Nucleus accumbens (tissue), 56 donors: ENCODE measurements around the gene SOX13.

ENCODE experiments used
- DNase-seq, 56 donors: peaks; one replicate each; lab custom pipeline; 2025; lab: John Stamatoyannopoulos, UW

The SOX13 gene

DNA sequence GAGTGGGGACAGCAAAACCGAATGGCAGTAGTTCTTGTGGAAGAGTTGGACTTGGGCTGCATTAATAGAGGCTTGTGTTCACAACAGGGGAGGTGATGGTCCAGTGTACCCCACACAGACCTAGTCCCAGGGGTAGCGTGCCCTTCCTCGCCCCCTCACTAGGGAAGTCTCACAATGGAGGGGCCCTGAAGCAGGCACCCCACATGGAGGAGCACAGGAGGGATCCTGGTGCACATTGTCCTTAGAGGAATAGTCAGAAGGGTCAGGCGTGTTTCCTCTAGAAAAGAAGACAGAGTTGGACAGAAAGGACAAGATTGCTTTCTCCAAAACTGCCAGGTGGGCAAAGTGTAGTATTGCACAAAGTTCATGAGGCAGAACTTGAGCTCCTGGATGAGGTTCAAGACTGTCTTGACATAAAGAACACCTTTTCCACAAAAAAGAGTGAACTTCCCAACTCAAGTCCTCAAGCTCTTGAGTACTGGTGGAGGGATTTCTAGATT lies 55.6 kb downstream of the SOX13 start:
- DNase-seq: no peak

DNA sequence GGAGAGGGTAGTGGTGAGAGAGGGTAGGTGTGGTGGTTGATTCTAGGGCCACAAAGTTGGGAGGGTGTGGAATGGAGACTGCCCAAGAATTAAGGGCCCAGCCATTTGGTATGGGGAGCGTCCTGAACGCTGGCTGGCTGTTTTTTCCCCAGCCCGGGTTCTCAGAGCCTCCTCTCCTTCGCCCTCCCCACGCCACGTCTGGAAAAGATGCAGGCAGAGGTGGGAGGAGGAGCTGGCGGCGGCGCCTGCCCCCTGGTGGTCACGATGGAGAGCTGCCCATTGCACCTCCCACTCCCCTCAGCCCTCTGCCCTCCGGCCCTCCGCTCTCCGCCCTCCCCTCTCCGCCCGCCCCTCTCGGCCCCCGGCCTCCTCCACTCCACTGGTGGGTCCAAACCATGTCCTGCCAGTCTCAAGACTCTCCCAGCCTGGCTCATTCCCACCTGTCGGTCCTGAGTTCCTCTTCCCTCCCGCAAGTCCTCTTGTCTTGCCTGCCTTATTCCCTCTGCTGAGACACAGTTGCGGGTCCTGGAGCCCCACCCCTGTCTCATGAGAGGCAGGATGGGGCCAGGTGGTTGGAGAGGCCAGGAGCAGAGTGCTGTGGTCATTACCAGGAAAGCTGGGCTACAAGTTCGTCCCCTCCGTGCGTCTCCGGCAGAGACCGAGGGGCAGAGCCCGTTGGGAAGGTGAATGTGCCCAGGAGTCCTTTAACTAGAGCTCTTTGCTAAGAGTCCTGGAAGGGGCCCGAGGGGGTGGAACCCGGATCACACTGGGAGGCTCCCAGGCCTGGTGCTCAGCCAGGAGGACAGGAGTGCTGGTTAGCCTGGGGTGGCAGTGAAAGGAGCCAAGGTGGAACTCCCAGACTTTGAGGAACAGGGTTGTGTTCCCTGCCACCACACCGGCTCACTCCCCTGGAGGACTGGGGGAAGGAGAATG lies 56.3 kb downstream of the SOX13 start:
- DNase-seq: peak in 47 of 56 donors; percentile 7 to 71 (median 45)

DNA sequence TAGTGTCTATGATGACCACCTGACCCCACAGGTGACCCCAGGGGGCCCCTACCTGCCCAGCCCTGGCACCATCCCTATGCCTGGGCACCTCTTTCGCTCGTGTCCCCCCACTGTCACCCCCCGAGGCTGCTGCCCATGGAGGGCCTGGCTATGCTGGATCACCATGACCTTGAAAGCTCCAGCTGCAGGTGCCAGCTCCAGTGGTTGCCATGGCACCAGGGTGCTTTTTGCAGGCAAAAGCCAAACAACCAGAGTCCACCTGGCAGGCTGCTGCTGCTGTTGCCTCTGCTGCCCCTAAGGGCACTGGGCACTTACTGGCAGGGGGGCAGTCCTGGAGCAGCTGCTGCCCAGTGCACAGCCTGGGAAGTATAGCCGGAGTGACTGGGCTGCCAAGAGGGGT lies 57.3 kb downstream of the SOX13 start:
- DNase-seq: peak in 4 of 56 donors; percentile 14 to 25 (median 20)

DNA sequence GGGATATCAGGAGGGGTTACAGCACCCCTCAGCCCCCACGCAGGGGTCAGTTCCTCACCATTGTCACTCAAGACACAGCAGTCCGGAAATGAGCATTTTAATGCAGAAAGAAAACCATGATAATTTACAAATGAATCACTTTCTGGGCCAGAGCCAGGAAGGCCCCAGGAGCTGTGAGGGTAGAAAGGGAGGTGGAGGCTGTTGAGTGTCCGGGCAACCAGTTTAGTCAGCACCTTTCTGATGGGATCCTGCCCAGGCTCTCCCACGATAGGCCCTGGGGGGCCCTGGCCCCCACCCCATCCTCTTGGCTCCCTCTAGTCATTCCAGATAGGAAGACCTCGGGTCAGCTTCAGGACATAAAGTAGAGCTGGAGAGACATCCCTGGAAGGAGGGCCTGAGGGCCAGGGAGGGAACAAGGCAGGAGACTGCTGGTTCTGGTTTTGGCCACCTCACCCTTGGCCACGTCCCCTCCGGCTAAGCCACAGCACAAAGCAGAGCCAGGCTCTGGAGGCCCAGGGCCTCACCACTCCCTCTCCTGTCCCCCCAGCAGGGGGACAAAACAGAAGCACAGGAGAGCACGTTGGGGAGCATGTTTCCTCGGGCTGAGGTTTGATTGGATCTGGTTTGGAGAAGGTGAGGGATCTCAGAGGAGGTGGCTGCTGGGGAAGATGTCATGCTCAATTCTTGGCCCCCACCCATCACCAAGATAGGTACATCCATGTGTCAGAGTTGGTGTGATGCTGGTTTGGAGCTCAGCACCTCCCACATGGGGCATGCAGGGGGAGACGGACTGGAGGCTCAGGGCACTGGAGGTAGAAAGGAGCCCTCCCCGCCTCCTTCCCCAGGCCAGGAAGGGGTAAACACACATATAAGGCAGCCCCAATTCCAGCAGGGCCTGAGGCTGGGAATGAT lies 58.3 kb downstream of the SOX13 start:
- DNase-seq: no peak

DNA sequence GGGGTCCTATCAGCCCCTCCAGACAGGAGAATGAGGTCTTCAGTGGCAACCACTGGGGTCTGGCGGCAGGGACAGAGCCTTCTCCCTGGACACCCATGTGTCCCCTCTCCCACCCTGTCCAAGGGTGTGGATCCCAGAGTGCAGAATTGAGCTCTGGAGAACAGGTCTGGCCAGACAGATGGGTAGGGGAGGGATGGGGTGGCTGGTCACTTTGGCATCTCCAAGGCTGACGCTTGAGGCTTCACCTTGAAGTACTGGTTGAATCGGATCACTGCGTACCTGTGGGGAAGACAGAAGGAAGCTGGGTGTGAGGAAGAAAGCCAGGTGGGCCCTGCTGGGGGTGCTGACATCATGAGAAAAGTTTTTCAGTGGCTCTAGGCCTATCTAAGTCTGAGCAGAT lies 59.1 kb downstream of the SOX13 start:
- DNase-seq: no peak

DNA sequence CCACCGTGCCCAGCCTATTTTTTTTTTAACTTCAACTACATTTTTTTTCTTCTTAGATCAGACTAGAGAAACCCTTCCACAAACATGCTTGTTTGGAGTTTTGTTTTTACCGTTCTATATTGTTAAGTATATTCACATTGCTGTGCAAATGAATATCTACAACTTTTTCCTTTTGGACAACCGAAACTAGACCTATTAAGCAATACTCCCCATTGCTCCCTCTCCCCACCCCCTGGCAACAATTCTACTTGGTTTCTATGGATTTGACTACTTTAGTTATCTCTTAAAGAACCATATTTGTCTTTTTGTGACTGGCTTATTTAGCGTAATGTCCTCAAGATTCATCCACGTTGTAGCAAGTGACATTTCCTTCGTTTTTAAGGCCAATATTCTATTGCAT lies 59.8 kb downstream of the SOX13 start:
- no peak for DNase-seq

DNA sequence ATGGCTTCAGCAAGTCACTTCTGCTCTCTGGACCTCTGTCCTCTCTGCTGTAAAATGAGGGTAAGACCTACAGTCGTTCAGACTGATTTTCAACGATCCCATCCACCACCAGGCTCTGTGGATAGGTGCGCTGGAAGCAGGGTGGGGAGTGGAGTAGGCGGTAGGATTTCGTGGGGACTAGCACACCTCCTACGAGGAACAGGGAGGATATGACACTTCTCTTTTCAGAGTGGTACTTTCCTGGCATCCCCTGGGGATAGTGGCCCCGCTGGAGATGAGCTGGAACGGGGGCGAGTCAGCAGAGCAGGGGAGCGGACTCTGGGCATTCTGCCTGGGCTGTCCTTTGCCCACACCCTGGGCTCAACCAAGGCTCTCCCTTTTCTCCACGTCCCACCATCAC lies 61.2 kb downstream of the SOX13 start:
- peak in 3 of 56 donors; percentile 10 to 15 (median 10) for DNase-seq

DNA sequence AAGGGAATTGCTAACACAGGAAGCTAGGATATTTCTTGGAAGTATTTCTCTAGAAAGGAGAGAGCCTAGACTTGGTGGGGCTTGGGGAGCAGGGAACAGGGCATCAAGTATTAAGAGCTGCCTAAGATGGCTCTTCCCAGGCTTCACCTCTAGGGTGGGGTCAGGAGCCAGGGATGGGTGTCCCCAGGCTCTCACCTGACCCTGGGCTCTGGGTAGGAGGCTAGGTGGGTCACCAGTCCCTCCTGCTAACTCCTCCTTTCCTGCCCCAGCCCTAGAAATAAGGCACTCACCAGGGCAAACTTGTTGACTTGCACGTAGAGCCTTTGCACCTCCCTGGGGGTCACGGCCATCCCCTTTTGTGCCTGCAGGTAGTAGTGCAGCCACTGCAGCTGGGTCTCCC lies 63.9 kb downstream of the SOX13 start:
- no peak for DNase-seq

DNA sequence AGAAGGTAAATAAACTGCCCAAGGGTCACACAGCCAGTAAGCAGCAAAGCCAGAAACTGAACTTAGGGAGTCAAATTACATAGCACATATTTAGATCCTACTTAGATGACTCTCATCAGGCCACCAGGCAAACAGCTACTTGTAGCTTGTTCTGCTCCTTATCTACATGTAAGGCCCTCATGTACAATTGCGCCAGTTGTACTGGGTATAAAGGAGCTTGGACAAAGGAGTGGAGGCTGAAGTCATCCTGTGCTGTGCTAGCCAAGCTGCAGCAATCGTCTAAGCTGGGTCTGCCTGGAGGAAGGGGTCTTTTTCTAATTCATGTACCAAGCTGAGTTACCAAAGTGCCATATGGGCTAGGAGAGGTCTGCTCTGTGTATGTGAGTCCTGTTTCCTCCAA lies 66.2 kb downstream of the SOX13 start:
- no peak for DNase-seq

DNA sequence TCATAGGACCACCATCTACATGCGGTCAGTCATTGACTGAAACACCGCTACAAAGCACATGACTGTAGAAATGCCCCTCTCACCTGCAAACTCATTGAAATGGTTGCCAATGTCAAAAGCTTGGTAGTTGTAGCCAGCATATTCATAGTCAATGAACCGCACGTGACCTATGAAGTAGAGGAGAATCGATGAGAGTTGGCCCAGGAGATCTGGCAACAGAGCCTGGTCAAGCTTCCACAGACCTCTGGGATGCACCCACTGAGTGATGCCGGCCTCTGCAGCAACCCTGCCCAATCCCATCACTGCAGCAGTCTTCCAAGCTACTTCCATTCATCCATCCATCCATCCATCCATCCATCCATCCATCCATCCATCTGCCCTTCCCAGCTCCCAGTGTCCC lies 67.0 kb downstream of the SOX13 start:
- DNase-seq: no peak

DNA sequence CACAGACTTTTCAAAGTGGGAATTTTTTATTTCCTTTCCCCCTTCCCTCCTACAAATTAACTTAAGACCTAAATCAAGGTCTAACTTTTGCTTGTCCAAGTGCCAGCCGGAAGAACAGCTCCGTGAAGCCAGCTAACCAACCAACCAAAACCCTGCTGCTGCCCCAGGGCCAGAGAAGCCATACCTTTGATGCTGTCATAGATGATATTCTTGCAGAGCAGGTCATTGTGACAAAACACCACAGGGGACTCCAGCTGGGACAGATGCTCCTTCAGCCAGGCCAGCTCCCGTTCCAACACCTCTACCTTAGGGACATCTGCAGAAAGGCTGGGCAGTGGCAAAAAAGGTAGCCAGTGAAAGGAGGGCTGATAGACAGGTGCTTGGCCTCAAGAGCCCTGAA lies 68.2 kb downstream of the SOX13 start:
- no peak for DNase-seq

DNA sequence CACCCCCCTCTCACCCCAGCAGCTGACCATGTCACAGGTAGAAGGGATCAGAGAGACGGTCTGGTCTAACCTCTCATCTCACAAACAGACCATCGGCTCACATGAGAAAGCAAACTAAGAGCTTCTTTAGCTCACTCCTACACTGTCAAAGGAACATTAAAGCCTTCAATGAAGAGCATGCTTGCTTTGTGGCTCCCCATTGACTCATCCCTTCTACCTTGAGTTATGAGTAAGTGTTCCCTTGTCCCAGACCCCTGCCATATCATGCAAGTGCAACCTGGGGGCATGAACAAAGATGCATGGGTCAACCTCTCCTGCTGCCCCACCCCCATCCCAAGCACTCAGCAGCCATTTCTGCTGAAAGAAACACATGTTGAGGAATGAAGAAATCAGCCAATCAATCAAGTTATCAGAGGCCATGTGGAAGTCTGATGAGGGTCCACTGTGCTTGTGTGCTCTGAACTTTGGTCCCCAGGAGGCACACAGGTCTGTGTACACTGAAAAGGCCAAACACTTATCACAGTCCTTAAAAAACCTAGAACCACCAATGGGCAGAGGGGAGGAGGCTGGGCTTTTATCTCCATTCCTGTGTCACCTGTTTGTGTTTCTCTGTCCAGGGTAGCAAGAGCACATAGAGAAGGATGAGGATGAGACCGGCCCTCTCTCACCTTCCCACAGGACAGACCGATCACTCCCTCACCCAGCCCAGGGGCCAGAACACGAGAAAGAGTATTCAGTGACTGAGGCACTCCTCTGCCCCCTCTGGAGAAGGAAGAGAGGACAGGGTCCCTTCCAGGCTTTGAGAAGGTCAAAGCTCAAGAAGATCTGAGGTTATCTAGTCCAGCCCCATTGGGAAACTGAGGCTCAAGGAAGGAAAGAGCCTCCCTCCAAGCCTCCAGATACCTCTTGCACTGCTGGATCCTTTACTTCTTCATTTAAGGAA lies 69.4 kb downstream of the SOX13 start:
- DNase-seq: no peak

DNA sequence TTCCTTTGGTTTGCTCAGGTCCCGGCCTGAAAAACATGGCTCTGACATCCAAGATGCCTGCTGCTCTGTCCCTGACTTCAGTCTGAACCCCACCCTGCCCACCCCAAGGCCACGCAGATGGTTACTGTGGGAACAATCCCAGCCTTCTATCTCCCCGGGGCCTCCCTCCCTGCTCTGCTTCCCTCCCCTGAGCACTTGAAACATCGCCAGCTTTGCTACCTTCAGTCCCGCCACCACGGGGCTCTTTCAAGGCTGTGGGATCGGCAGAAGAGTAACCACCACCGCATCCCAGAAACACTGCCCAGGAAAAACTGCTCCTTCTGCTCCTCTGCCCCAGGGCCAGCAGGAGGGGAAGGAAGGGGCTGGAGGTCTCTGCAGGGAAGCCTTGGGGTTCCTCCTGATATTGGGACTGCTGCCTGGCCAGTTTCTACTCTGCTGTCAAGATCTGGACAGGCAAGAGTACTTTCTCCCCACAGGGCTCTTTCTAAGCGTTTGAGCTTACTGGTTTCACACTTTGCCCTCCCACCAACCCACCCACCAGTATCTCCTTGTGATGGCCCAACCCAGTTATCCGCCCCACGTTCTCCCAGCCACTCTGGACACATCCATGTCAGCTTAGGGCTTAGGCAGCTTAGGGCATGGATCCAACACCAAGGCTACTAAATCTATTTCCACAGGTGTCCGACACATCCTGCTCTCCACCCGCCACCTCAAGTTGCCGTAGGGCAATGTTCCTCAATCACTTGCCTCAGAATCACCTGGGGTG lies 70.5 kb downstream of the SOX13 start:
- no peak for DNase-seq

DNA sequence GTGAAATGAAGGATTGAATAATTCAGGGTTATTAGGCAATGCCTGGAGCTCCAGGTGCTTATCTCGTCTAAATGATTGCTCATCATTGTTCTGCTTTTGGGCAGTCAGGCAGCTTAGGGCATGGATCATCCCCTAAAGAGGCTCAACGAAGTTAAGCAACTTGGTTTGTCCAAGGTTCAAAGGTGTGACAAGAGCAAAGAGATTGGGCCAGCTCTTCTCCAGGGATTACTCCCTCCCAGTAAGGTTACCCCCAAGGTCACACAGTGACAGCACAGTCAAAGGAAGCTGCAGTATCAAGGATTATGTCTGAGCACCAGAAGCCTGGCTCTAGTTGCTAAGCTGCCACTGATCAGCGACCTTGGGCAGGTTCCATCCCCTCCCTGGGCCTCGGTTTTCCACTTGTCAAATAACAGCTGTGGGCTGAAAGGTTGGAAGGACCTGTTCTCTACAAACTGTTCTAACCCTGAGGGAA lies 72.2 kb downstream of the SOX13 start:
- no peak for DNase-seq

DNA sequence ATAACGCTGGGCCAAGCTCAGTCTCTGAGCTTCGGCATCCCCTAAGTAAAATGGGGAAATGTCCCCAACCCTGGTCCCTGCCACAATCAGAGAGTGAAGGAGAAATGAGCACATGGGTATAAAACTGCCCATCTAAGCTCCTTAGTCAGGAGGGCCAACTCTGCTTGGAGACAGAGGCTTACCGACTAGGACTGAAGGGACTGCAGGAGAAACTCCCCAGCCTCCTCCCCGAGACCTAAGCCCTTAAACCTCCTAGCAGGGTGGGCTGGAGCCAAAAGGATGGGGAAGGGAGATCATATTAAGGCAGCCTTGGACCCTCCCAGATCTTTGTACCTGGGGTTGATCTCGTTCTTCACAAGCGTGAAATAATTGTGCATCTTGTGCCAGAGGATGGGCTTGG lies 73.4 kb downstream of the SOX13 start:
- DNase-seq: no peak

DNA sequence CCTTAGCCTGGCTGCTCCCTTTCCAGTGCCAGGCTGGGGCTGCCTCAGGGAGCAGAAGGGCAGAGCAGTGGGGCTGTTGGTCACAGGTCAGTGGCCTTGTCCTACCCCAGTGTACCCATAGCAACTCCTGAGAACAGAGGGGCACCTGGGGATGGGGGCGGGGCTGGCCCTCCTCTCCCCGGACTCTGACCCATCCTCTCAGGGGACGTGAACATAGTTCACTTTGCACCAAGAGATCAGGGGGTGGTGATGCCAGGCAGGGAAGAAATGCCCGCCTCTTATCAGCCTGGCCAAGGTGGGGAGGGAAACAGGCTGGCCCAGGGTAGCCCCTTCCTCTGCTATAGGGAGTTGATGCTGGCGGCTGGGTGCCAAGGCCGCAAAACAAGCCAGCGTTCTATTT lies 74.0 kb downstream of the SOX13 start:
- no peak for DNase-seq

DNA sequence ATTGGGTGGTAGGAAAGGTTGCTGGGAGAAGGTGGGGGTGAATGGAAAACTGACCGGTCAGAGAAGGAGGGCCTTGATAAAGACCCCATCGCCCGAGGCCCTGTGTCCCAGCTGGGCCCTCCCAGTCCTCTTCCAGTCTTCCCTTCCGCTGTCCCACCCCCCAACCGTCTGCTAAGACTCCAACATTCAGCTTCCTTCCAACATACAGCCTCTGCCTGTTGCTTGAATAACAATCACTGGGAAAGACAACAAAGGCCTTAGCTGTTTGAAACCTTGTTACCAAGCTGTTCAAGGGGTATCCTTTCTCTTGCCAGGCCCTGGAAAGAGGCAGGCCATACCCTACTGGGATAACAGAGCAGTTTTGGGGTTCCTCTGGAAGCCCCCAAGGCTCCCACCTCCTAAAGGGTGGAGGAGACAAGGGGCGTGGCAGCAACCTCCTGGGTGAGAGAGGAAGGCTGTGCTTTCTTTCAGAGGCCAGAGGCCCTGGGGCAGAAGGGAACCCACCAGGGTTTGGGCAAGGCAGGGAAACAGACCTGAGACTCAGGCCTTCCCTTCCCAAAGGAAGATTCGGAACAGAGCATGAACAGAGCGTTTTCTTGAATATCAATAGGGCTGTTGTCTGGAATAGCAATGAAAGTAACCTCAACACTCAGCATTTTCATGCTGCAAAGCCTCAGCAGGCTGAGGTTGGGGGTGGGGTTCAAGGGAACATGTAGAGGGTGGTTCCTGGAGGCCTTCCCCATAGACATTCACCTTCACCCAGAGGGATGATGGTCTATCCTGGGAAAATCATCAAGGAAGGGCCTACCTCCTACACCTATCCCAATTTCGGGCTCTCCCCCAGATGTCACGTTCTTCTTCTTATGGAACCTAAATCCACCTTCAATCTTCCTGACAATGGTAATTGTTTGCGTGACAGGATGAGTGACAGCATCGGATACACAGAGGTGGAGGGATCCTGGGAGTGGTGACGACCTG lies 74.8 kb downstream of the SOX13 start:
- DNase-seq: peak in 5 of 56 donors; percentile 14 to 38 (median 23)

DNA sequence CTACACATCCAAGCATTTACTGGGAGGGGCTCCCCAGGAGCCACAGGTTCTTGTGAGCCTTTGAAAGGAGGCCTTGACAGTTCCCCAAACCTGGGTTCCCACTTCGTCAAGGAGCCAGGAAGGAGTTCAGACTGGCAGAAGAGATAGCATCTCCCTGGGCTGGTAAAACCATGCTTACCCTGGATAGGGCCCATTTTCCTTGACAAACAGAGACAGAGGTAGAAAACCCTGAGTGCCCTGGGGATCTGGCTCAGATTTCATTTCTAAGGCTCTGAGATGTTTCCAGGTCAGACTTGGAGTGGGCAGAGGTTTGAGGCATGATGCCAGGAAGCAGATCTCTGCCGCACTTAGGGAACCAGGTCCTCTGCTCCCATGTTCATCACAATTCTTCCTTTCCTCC lies 76.2 kb downstream of the SOX13 start:
- DNase-seq: no peak
